ENCODE results near the gene TACO1.
A peak's percentile ranks its signal among the peaks of the same experiment; 100 is the strongest.

Gene TACO1

GRCh38 chr17:63600569-63601438 lies at the start of gene TACO1:
Gene TACO1, plus strand, starts transcription at chr17:63600895. Its CDS starts 189 bp downstream, at chr17:63601084.
- peak; percentile 65 for DNase-seq (ENCODE audit: low read depth)
- TF ChIP-seq CTCF (IDR thresholded peaks at IDR 0.05; ENCODE audit: low read depth, low read length, missing control alignments): no peak
- H3K4me3 ChIP-seq (ENCODE audit: low read depth, low read length): peak within 1 kb of the TSS; percentile 75
- in situ Hi-C loops (cut with HindIII; ENCODE audit: low sequenced_read_pairs): no loop called here

- in situ Hi-C loops (cut with HindIII; ENCODE audit: low sequenced_read_pairs): no loop called here
- peak overlapping the region; percentile 83 for H3K4me3 ChIP-seq (ENCODE audit: low read depth, low read length)
- no peak for TF ChIP-seq CTCF (IDR thresholded peaks at IDR 0.05; ENCODE audit: low read depth, low read length, missing control alignments)
- no peak for DNase-seq (ENCODE audit: low read depth)
Observed at GRCh38 chr17:63552211-63552610, 48.5 kb upstream of the TACO1 start.

GRCh38 chr17:63555500-63556156 lies 45.1 kb upstream of the TACO1 start:
- no peak overlapping the region for H3K4me3 ChIP-seq (ENCODE audit: low read depth, low read length)
- DNase-seq (ENCODE audit: low read depth): no peak
- TF ChIP-seq CTCF (IDR thresholded peaks at IDR 0.05; ENCODE audit: low read depth, low read length, missing control alignments): no peak
- in situ Hi-C loops (cut with HindIII; ENCODE audit: low sequenced_read_pairs): no loop called here

- no peak for DNase-seq (ENCODE audit: low read depth)
- H3K4me3 ChIP-seq (ENCODE audit: low read depth, low read length): no peak overlapping the region
- in situ Hi-C loops (cut with HindIII; ENCODE audit: low sequenced_read_pairs): no loop called here
- TF ChIP-seq CTCF (IDR thresholded peaks at IDR 0.05; ENCODE audit: low read depth, low read length, missing control alignments): no peak
Observed at GRCh38 chr17:63557416-63557815, 43.3 kb upstream of the TACO1 start.

- H3K4me3 ChIP-seq (ENCODE audit: low read depth, low read length): no peak overlapping the region
- in situ Hi-C loops (cut with HindIII; ENCODE audit: low sequenced_read_pairs): no loop called here
- TF ChIP-seq CTCF (IDR thresholded peaks at IDR 0.05; ENCODE audit: low read depth, low read length, missing control alignments): no peak
- no peak for DNase-seq (ENCODE audit: low read depth)
Observed at GRCh38 chr17:63558441-63558840, 42.3 kb upstream of the TACO1 start.

GRCh38 chr17:63561819-63562218 lies 38.9 kb upstream of the TACO1 start:
- in situ Hi-C loops (cut with HindIII; ENCODE audit: low sequenced_read_pairs): no loop called here
- DNase-seq (ENCODE audit: low read depth): no peak
- no peak overlapping the region for H3K4me3 ChIP-seq (ENCODE audit: low read depth, low read length)
- no peak for TF ChIP-seq CTCF (IDR thresholded peaks at IDR 0.05; ENCODE audit: low read depth, low read length, missing control alignments)
